GM18951 (cell line): Measurements from ENCODE around the gene TSSC4.
A peak's percentile ranks its signal among the peaks of the same experiment; 100 is the strongest.

Source experiments
- POLR2A ChIP-seq: IDR thresholded peaks from 4 replicates; pipeline ENCODE4 v1.6.1; 2011; ENCODE audit warnings: mild to moderate bottlenecking; ENCODE audit not compliant: insufficient read length, insufficient read depth; ENCODE audit errors: extremely low read depth
- in situ Hi-C: fragments of 300-500 bp; cut with MboI; formaldehyde crosslinking; loops from one replicate; pipeline ENCODE4 v1.12.0; 2022; ENCODE audit warnings: low sequenced_read_pairs, mixed read lengths, inconsistent platforms; ENCODE audit not compliant: unreplicated experiment

TSSC4 gene

DNA sequence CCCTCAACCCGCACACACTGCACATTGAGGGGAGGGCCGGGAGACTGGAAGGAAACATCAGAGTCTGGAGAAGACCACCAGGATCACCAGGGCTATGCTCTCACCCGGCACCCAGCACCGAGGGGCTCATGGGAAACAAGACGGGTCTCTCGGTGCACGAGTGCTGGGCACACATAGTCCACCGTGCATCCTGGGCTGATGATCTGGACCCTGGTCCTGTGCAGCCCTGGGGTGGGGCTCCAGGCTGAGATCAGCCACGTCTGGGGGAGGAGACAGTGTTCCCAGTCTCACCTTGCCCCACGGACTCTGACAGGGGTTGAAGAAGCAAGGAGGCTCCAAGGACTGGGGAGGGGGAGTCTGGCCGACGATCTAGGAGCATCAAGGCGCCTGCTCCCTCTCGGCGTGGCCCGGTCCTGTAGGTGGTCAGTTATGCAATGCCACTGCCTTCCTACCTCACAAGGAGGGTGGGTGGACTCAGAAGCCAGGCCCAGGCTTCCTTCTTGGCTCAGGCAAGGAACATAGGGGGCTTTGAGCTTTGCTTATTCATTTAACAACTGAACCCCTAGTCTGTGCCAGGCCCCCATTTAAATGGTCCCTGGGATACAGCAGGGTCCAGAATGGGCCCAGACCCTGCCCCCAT, 34.9 kb upstream of the TSSC4 start:
- TF ChIP-seq POLR2A = no peak
- in situ Hi-C loops = no loop called here

DNA sequence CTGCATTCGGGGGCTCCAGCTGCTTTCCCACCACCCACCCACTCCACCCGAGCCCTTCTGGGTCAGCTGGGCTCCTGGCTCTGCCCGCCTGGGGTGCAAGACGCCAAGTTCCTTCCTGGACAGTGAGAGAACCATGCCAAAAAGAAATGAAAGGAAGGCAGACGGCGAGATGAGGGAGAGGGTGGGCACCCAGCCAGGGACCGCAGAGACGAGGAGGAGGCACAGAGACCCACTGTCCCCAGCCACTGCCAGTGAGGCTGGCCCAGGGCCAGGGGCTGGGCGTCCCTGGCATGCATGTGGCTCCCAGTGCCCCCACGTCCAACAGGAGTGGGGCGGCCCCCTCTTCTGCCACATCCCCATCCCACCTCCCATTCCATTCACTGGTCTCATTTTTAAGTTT, 34.3 kb upstream of the TSSC4 start:
- no peak for TF ChIP-seq POLR2A
- in situ Hi-C loops = no loop called here

DNA sequence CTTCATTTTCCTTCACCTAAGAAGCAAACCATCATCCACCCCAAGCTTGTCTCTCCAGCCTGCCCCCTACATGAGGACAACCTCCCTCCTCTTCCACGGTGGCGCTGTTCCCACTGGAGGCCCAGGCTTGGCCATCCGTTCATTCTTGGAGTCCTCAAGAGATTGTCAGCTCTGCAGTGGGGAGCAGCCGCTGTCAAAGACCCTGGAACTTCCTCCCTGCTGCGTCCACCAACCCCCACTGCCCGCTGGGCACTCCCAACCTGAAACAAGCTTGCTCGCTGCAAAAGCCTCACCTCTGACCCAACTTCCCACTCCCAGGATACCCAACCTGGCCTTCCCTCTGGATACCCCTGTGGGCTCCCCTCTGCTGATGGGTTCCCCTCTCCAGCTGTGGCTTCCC, 33.8 kb upstream of the TSSC4 start:
- in situ Hi-C loops = no loop called here

DNA sequence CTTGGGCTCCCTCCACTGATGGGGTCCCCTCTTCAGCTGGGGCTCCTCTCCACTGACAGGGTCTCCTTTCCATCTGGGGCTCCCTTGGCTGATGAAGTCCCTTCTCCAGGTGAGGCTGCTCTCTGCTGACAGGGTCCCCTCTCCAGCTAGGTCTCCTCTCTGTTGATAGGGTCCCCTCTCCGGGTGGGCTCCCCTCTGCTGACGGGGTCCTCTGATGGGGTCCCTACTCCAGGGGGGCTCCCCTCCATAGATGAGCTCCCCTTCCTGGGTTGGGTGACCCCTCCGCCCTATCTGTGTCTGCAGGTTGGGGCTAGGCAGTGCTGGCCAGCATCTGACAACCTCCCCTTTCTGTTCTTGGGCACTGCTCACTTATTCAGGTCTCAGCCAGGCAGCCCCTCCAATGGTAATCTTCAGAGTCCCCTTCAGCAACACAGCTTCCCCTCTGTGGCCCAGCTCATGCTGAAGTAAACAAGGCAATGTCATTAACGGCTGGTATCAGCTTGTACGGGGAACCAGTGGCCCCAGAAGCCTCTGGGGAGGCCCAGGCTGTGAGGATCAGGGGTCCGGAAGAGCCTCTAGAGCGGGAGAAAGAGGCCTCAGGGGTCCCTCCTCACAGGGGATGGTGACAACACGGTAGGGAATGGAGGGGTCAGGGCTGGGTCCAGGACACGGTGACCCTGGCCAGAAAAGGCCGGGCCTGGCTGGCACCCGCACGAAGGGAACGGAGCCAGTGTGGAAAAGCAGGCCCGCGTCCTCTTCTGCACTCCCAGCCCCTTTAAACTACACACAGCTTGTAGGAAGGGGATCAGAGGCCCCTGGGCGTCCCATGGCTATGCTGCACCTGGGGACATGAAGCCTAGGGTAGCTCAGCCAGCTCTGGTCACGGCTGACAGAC, 33.0 kb upstream of the TSSC4 start:
- in situ Hi-C loops = no loop called here
- no peak for TF ChIP-seq POLR2A

More for the DNA sequence above, 33.8 kb upstream of the TSSC4 start:
- no peak for TF ChIP-seq POLR2A

DNA sequence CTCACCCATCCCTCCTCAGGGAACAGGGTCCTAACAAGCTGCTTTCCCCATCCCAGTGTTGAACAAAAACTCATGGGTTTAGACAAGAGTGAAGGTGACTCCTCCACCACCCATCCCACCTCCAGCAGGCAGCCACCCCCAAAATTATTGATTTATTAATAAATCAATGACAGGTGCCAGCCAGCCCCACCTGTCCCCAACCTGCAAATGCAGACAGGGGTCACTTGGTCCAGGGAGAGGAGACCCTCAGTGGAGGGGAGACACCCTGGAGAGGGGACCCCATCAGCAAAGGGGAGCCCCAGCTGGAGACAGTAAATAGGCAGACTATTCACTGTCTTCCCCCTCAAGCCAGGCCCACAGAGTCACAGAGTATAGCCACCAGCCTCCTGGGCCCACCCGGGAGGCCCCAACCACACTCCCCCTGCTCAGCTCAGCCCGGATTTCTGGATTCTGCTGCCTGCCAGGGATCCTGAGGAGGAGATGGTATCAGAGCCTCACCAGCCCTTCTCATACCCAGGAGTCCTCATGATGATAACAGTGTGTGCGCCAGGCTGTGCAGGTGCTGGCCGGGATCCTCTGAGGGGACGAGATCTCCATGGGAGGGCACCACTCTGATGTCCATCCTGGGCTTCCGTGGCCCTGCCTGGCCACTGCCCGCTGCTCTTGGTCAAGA, 32.2 kb upstream of the TSSC4 start:
- in situ Hi-C loops = no loop called here
- no peak for TF ChIP-seq POLR2A

DNA sequence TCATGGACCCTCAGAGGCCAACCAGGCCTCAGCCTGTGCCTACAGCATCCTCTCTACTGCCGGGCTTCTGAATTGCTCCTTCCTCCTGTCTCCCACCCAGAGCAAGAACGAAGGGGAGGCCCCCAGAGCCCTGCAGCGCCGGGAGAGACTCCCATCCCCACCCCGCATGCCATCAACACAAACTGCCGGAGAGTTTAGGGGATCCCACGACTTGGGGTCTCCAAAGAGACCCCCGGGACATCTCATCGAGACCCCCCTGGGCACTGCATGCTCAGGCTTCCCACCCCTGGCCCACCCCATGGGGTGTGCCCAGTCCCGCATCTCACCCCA, 31.7 kb upstream of the TSSC4 start:
- TF ChIP-seq POLR2A = no peak
- in situ Hi-C loops = no loop called here

DNA sequence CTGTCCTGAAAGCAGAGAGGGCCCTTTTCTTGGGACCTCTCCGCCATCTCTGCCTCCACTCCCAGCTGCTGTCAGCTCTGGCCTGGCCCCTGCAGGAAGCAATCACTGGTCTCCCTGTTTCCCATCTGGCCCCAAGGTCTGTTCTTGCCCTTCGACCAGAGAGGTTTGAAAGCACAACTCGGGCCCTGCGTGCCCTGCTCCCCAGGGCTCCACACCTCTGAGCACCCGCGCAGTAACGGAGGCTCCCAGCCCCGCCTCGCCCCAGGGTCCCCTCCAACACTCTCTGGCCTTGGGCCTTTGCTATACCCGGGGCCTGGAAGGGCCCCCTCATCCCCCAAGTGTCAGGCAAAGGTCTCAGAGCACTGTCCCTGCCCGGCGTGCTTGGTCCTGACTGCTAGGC, 31.2 kb upstream of the TSSC4 start:
- no peak for TF ChIP-seq POLR2A
- in situ Hi-C loops = no loop called here

DNA sequence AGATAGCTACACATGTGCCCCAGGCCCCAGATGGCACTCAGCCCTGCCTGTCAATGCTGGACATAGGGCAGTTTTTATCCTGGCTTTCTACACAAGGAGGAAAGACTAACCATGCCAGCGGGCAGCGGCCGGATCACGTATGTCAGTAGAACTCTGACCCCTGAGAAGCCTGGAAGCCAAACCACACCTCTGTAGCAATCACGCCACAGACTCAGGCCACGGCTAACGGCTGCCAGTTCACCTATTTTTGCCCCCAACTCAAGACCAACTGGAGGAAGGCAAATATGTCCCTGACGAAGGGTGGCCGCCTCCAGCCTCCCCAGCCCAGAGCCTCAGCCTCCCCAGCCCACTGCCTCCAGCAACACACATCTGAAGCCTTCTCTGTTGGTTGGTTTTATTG, 30.7 kb upstream of the TSSC4 start:
- no peak for TF ChIP-seq POLR2A
- in situ Hi-C loops = no loop called here

DNA sequence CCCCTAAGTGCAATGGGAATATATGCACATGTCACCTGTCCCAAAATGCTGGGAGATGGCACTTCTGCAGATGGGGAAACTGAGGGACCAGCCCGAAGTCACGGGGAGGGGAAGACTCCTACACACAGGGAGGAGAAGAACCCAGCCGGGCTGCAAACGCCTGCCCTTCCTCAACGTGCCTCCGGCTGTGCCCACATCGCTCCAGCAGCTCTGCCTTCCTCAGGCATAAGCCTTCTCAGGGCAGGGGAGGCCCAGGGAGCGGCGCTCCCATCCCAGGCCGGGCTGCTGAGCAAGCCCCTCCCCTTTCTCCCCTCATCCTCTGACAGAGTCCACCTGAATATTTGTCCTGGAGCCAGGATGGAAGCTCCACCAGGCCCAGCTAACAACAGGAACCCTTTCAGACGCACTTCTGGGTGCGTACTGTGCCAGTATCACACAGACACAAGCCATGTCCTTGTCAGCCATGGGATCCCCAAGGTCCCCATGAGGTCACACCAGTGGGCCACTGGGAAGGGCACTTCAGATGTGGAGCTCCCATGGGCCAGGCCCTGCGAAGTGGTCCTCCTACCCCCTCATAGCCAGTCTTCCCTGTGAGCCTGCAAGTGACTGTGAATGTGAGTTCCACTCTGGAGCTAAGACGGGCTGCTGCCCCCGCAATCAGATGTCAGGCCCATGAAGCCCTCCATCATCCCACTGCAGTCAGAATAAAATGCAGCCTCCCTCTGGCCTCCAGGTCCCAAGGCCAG, 25.9 kb upstream of the TSSC4 start:
- in situ Hi-C loops = no loop called here
- no peak for TF ChIP-seq POLR2A

DNA sequence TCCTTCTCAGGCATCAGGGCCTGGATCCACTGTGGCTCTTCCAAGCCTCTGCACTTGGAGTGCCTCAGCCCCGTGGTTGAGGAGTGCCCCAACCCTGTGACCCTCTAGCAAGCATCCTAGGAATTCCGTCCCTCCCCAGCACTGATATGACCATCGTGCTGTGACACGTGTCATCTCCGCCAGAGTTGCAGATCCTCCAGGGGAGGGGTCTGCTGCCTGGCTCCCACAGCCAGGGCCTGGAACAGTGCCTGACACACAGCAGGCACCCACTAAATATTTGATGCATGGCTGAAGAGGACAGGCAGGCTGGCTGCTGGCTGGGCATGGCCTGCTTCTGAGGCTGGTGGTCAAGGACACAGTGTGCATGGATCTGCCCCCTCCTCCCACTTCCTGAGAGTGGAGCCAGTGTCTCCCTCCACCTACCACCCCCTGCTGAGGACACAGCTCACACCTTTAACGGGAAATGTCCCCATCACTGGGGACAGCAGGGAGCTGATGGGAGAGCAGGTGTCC, 25.2 kb upstream of the TSSC4 start:
- TF ChIP-seq POLR2A = no peak
- in situ Hi-C loops = no loop called here

DNA sequence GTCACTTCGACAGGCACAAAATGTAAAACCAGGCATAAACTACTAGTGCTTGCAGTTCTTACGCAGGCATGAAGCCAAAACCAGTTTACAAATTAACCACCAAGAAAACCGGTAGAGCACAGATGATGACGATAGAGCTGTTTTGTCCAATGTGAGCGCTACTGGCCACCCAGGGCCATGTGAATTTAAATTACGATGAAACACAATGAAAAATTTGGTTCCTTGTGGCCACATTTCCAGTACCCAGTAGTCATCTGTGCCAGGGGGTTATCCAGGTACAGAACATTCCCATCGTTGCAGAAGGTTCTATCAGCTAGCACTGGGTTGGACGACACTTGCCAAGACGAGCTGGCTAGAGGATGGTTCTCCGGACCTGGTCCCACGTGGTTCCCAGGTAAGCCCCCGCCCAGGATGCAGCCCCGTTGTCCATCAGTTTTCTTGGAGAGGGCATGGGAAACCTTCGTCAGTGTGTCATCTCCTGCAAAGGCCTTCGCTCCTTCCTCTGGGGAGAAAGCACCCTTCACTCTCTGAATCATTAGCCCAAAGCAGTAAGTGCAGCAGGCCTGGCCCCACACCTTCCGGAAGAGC, 24.5 kb upstream of the TSSC4 start:
- TF ChIP-seq POLR2A = no peak
- in situ Hi-C loops = no loop called here

DNA sequence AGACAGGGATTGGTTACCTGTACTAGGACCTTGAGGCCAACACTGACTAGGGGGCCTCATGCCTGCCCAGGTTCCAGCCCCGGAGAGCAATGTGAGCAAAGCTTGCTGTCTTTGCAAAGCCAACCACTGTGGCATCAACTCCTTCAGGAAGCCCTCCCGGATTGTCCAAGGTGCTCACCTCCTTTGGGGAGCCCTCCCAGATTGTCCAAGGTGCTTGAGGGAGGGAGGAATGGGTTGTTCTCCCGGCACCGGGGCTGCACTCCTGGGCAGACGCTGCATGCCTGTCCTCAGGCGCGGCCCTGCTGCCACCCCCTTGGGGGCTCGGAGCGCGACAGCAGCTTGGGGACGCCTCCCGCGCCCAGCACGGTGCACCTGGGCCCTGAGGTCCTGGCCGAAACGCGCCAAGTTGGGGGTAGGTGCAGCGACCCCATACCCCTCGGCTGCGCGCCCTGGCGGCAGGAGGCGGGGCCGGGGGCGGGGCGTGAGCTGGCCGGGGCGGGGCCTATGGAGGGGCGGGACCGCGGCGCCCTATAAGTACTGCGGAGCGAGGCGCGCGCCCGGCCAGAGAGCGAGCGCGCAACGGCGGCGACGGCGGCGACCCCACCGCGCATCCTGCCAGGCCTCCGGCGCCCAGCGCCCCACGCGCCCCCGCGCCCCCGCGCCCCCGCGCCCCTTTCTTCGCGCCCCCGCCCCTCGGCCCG, 23.6 kb upstream of the TSSC4 start, which contains the start of gene CD81:
Gene CD81, plus strand, starts transcription at position 560 of the 701 bp plus-strand sequence. CDS start 240 bp downstream, outside the sequence.
- in situ Hi-C loops = no loop called here
- peak; percentile 90 for TF ChIP-seq POLR2A
